ENCODE data around the gene MICU1.
A peak's percentile ranks its signal among the peaks of the same experiment; 100 is the strongest.
"Not testable (repeated sequence)": the region's sequence is repeated elsewhere in the genome, so short reads cannot be mapped to it uniquely, and the experiment has no call there.

MICU1 gene, protein sequence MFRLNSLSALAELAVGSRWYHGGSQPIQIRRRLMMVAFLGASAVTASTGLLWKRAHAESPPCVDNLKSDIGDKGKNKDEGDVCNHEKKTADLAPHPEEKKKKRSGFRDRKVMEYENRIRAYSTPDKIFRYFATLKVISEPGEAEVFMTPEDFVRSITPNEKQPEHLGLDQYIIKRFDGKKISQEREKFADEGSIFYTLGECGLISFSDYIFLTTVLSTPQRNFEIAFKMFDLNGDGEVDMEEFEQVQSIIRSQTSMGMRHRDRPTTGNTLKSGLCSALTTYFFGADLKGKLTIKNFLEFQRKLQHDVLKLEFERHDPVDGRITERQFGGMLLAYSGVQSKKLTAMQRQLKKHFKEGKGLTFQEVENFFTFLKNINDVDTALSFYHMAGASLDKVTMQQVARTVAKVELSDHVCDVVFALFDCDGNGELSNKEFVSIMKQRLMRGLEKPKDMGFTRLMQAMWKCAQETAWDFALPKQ

GRCh38 chr10:72625608-72626443 lies at the start of gene MICU1:
MICU1 (minus strand) TSS chr10:72626079; CDS start chr10:72566793, 59,286 bp downstream.
- peak; percentile 92 for DNase-seq

- not testable (repeated sequence) for DNase-seq
Measured at GRCh38 chr10:72674174-72674573, 48.3 kb upstream of the MICU1 start.

- DNase-seq, result no peak
Measured at GRCh38 chr10:72673280-72673679, 47.4 kb upstream of the MICU1 start.

- DNase-seq, result no peak
Measured at GRCh38 chr10:72667207-72667864, 41.5 kb upstream of the MICU1 start.

DNA sequence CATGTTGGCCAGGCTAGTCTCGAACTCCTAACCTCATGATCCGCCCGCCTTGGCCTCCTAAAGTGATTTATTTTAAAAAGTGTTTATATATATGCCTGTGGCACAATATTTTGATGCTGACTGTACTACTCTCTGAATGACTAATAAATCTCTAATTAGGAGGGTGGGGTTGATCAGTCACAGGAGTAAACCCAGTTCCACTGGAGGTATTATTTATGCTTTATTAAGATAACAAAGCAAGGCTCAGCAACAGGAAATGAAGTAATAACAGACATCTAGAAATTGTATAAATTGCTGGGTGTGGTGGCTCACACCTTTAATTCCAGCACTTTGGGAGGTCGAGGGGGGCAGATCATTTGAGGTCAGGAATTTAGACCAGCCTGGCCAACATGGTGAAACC lies 40.0 kb upstream of the MICU1 start:
- no peak for DNase-seq

- DNase-seq, result no peak
Measured at GRCh38 chr10:72663971-72664370, 38.1 kb upstream of the MICU1 start.

- DNase-seq, result no peak
Measured at GRCh38 chr10:72661431-72661830, 35.6 kb upstream of the MICU1 start.

DNA sequence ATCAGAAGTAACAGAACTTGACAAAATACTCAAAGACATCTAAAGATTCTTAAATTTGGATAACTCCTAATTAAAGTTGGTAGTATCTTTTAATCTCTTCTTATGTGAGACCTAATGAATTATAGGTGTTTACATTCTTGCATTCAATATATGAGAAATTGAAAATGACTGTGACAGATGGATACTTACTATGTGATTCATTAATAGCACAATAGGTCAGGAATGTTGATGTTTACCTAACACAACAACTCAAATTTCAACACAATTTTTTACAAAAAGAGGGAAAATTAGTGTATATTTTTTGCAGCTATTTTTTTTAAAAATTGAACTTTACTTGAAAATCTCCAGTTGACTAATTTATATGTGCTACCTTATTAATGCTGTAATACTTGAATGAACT lies 34.3 kb upstream of the MICU1 start:
- no peak for DNase-seq

- DNase-seq, result no peak
Measured at GRCh38 chr10:72659694-72660093, 33.8 kb upstream of the MICU1 start.

- no peak for DNase-seq
Measured at GRCh38 chr10:72658696-72659400, 33.0 kb upstream of the MICU1 start.

GRCh38 chr10:72654720-72655119 lies 28.8 kb upstream of the MICU1 start:
- DNase-seq, result no peak

GRCh38 chr10:72653383-72654096 lies 27.7 kb upstream of the MICU1 start:
- no peak for DNase-seq

- DNase-seq, result no peak
Measured at GRCh38 chr10:72649291-72649690, 23.4 kb upstream of the MICU1 start.

DNA sequence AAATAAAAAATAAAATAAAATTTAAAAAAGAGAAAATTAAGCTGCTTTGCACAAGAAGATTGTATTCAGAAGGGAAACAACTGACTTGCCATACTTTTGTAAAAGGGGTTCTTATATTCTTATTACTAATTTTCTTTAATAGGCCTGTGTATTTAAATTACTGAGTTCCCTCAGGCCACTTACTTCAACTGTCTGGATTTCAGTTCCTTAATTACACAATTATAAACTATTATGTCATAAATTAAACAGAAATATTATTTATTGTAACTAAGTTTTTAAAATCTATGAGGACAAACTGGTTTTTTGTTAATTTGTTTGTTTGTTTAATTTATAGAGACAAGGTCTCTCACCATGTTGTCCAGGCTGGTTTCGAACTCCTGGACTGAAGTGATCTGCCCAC lies 22.4 kb upstream of the MICU1 start:
- no peak for DNase-seq

- DNase-seq, result not testable (repeated sequence)
Measured at GRCh38 chr10:72646971-72647370, 21.1 kb upstream of the MICU1 start.

DNA sequence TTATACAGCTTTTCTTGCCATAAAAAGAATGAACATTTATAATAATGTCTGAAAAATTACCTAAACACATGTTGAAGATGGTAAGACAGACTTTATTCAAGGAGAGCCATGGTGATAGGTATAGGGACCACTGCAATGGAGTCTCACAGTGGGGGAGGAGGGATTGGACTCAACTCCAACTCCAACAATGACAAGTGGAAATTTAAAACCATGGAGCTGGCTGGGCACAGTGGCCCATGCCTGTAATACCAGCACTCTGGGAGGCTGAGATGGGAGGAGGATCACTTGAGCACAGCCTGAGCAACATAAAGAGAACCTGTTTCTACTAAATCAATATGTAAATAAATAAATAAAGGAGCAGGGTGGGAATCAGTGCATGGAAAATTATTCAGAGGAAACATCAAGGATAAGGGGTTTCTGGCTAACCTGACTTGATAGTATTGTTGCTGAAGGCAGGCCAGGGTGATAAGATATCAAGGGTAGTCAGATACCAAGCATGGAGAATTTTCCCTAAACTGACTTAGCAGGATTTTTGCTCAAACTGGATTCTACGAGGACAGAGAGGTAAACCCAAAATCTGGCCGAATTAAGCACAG lies 19.5 kb upstream of the MICU1 start:
- DNase-seq, result no peak

GRCh38 chr10:72642318-72642717 lies 16.4 kb upstream of the MICU1 start:
- no peak for DNase-seq

DNA sequence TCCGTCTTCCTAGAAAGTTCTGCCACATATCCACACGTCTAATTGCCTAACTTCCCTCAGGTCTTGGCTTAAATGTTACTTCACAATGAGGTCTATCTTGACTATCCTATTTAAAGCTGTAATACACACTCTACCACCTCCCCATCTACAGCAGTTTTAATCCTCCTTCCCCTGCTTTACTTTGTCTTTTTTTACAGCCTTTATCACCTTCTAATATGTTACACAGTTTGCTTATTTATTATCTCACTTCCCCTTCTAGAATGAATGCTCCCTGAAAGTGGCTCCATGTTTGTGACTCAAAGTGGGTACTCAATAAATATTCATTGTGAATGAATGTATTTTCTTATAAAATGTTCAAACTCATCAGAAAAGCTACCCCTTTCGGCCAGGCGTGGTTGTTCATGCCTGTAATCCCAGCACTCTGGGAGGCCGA lies 13.6 kb upstream of the MICU1 start:
- no peak for DNase-seq

GRCh38 chr10:72638586-72639440 lies 12.9 kb upstream of the MICU1 start:
- no peak for DNase-seq

DNA sequence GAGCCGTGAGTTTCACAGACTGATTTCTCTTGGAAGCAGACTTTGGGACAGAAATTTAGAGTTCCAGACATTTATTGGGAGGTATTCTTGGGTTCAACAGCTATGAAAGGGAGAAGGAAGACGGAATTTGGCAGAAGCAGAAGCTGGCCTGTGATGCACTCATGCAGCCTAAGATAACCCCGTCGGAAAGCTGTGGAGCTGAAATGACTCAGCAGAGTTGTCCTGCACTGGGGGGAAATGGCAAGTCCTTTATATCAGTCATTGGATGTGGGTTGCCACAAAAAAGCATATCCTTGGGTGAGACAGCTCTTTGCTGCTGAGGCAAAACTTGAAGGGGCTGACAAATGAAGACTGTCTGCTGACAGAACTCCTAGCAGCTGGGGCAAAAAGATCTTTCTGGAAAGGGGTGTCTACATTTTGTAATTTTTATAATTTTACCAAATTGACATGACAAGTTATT lies 11.5 kb upstream of the MICU1 start:
- DNase-seq, result peak; percentile 42
